H1 (cell line): ENCODE measurements around the gene FBXO2.

Source experiments
- CTCF ChIP-seq, 3 experiments: IDR thresholded peaks; 1 replicate in 2 of 3; 2 replicates in 1 of 3; pipeline versions ENCODE4 v1.5.1 to v1.6.1; 2011; ENCODE audit warnings: low read length in 3 of 3, mild to moderate bottlenecking in 3 of 3, inconsistent platforms in 2 of 3, low read depth in 1 of 3, moderate library complexity in 1 of 3; ENCODE audit not compliant: insufficient read depth in 1 of 3; ENCODE audit errors: control extremely low read depth in 1 of 3
- EGR1 ChIP-seq: IDR thresholded peaks from 2 replicates; pipeline ENCODE4 v1.6.1; 2011; ENCODE audit warnings: low read depth, low read length, borderline replicate concordance
- FOSL1 ChIP-seq: IDR thresholded peaks from 2 replicates; pipeline ENCODE4 v1.6.1; 2011; ENCODE audit warnings: mild to moderate bottlenecking, low read depth, low read length, moderate library complexity; ENCODE audit not compliant: insufficient read depth
- HDAC6 ChIP-seq: IDR thresholded peaks from one replicate; pipeline ENCODE4 v1.7.1; 2012; ENCODE audit warnings: low read depth, mild to moderate bottlenecking, inconsistent platforms, low read length, moderate library complexity
- POLR2AphosphoS5 ChIP-seq: IDR thresholded peaks from 2 replicates; pipeline ENCODE4 v1.6.1; 2011; ENCODE audit warnings: low read depth, low read length
- RFX5 ChIP-seq: IDR thresholded peaks from 2 replicates; pipeline ENCODE4 v1.6.1; 2011; ENCODE audit warnings: low read depth, low read length, improper control_type of control experiment, borderline replicate concordance
- RXRA ChIP-seq: IDR thresholded peaks from 2 replicates; pipeline ENCODE4 v1.6.1; 2011; ENCODE audit warnings: low read depth, mild to moderate bottlenecking, low read length, moderate library complexity; ENCODE audit not compliant: insufficient read depth
- TF ChIP-seq, protein P1 (sequence below): IDR thresholded peaks from 2 replicates; pipeline ENCODE4 v1.6.1; 2011; ENCODE audit warnings: low read depth, mild to moderate bottlenecking, low read length; ENCODE audit not compliant: insufficient read depth
- TF ChIP-seq, protein P2 (sequence below): IDR thresholded peaks from 2 replicates; pipeline ENCODE4 v1.6.1; 2012; ENCODE audit warnings: inconsistent platforms

- TF ChIP-seq EGR1 (no peak), CTCF (IDR thresholded peaks at IDR 0.05; ENCODE audit: control extremely low read depth in 1 of 3, insufficient read depth in 1 of 3, low read depth in 1 of 3, low read length in 3 of 3) (no peak), RFX5 (no peak), FOSL1 (no peak), RXRA (no peak), POLR2AphosphoS5 (no peak), HDAC6 (no peak)
- TF ChIP-seq, protein P1, sequence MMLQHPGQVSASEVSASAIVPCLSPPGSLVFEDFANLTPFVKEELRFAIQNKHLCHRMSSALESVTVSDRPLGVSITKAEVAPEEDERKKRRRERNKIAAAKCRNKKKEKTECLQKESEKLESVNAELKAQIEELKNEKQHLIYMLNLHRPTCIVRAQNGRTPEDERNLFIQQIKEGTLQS = no peak
- TF ChIP-seq, protein P2, sequence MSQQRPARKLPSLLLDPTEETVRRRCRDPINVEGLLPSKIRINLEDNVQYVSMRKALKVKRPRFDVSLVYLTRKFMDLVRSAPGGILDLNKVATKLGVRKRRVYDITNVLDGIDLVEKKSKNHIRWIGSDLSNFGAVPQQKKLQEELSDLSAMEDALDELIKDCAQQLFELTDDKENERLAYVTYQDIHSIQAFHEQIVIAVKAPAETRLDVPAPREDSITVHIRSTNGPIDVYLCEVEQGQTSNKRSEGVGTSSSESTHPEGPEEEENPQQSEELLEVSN = no peak
These were observed 46.6 kb upstream of the FBXO2 start for GRCh38 chr1:11700601-11701467.
